HG03354 (cell line): Measurements from ENCODE around the gene PRKCB.
"Not testable (repeated sequence)": the region's sequence is repeated elsewhere in the genome, so short reads cannot be mapped to it uniquely, and the experiment has no call there.

Experiments used
- ATAC-seq: cut with Tn5 transposase; IDR thresholded peaks from one replicate; pipeline ENCODE4 v1.9.1; 2021; ENCODE audit warnings: mild to moderate bottlenecking; ENCODE audit not compliant: unreplicated experiment, poor library complexity, severe bottlenecking

PRKCB gene

GRCh38 chr16:23987443-23987842, 151.7 kb downstream of the PRKCB start:
- peak; percentile 92 for ATAC-seq

- no peak for ATAC-seq
Measured at GRCh38 chr16:23990507-23990906, 154.7 kb downstream of the PRKCB start.

GRCh38 chr16:23991066-23991465, 155.3 kb downstream of the PRKCB start:
- ATAC-seq = no peak

- no peak for ATAC-seq
Measured at GRCh38 chr16:23994615-23995014, 158.8 kb downstream of the PRKCB start.

GRCh38 chr16:23996258-23996955, 160.6 kb downstream of the PRKCB start:
- ATAC-seq = no peak

GRCh38 chr16:23998771-23999170, 163.0 kb downstream of the PRKCB start:
- no peak for ATAC-seq

GRCh38 chr16:23999663-24000062, 163.9 kb downstream of the PRKCB start:
- ATAC-seq = no peak

- ATAC-seq = no peak
Measured at GRCh38 chr16:24001710-24002109, 165.9 kb downstream of the PRKCB start.

- no peak for ATAC-seq
Measured at GRCh38 chr16:24002619-24003018, 166.8 kb downstream of the PRKCB start.

- ATAC-seq = no peak
Measured at GRCh38 chr16:24005577-24005976, 169.8 kb downstream of the PRKCB start.

- no peak for ATAC-seq
Measured at GRCh38 chr16:24007391-24007790, 171.6 kb downstream of the PRKCB start.

GRCh38 chr16:24007934-24008333, 172.2 kb downstream of the PRKCB start:
- ATAC-seq = no peak

- no peak for ATAC-seq
Measured at GRCh38 chr16:24009098-24009497, 173.3 kb downstream of the PRKCB start.

- no peak for ATAC-seq
Measured at GRCh38 chr16:24009955-24010354, 174.2 kb downstream of the PRKCB start.

GRCh38 chr16:24010440-24011089, 174.8 kb downstream of the PRKCB start:
- ATAC-seq = no peak

GRCh38 chr16:24011237-24011636, 175.5 kb downstream of the PRKCB start:
- no peak for ATAC-seq

GRCh38 chr16:24013054-24013636, 177.4 kb downstream of the PRKCB start:
- ATAC-seq = no peak

GRCh38 chr16:24013864-24014645, 178.3 kb downstream of the PRKCB start:
- ATAC-seq = peak; percentile 95

- not testable (repeated sequence) for ATAC-seq
Measured at GRCh38 chr16:24014955-24015354, 179.2 kb downstream of the PRKCB start.

- ATAC-seq = no peak
Measured at GRCh38 chr16:24015923-24016322, 180.1 kb downstream of the PRKCB start.
